GM18502 (cell line): ENCODE data around the gene COX10.

Experiments used
- ATAC-seq: cut with Tn5 transposase; IDR thresholded peaks from one replicate; pipeline ENCODE4 v1.9.1; 2021; ENCODE audit warnings: mild to moderate bottlenecking; ENCODE audit not compliant: unreplicated experiment, poor library complexity

The COX10 gene

DNA sequence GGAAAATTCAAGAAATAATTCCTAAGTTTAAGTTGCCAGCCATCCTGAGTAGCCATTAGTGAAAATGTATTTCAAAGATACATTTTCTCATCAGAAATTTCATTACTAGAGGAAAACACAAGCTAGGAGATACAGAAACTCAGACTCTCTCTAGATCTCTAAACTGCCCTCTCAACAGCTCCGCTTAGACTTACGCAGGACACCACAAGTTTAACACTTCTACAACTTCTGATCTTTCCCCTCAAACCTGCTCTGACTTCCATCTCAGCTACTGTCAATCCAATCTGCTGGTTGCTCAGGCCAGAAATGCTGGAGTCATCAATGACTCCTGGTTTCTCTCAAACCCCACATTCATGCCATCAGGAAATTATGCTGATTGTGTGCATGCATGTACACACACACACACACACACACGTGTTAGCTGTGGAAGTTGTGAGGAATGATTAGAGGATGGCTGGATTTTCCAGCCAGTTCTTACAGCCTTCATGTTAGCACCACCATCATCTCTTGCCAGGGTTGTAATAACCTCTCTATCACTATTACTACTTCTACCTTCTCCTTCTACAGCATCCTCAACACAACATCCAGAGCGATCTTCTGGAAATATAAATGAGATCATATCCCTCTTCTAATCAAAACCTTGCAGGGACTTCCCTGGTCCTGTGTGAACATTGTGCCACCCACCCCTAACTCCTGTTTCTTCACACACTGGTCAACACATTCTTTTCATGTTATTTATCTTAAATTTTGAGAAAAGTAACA lies 47.1 kb downstream of the COX10 start:
- ATAC-seq: no peak

GRCh38 chr17:14118951-14119350 lies 49.6 kb downstream of the COX10 start:
- ATAC-seq: peak; percentile 70

GRCh38 chr17:14119546-14119945 lies 50.2 kb downstream of the COX10 start:
- ATAC-seq: no peak

DNA sequence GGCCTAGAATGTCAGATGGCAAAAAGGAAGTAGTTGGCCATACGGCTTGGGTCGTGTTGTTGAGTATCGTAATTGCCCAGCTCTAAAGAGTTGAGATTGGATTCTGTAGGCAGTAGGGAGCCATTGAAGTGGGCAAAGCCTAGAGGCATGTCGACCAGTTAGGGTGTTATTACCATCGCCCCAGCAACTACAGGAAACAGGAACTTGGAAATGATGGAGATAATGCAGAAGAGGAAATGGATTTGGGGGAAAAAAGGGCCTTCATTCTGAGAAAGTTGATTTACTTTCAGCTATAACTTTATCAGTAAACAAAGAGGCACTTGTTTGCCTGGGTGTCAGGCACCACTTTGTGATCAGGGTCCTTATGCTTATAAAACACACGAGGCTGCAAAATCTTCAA lies 52.6 kb downstream of the COX10 start:
- ATAC-seq: no peak

DNA sequence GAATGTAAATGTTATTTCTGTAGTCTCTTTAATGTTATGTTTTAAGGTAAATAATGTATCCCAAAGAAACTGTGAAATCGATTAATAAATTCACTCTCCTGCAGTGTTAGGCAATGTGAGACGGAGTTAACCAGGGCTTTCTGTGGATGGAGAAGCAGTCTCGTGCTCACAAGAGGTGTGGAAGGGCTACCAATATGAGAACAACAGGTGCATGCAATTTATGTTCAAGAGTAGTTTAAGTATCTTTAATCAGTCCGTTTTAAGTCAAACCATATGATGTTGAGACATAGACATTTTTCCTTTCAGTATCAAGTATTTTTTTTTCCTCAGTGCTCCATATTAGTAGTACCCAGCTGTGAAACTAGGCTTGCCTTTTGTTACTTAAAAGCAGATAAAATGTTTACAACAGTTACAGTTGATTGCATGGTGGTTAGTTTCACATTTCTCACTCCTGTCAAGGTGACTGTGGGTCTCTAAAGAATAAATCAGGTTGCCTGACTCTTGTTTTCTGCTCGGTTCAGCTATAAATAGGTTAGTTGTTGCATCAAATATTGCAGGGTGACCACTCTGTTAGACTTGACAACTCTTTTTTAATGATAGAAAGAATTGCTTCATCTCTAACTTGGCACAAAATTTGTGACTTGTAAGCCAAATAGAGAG lies 54.4 kb downstream of the COX10 start:
- ATAC-seq: no peak

GRCh38 chr17:14124854-14125253 lies 55.5 kb downstream of the COX10 start:
- ATAC-seq: no peak

DNA sequence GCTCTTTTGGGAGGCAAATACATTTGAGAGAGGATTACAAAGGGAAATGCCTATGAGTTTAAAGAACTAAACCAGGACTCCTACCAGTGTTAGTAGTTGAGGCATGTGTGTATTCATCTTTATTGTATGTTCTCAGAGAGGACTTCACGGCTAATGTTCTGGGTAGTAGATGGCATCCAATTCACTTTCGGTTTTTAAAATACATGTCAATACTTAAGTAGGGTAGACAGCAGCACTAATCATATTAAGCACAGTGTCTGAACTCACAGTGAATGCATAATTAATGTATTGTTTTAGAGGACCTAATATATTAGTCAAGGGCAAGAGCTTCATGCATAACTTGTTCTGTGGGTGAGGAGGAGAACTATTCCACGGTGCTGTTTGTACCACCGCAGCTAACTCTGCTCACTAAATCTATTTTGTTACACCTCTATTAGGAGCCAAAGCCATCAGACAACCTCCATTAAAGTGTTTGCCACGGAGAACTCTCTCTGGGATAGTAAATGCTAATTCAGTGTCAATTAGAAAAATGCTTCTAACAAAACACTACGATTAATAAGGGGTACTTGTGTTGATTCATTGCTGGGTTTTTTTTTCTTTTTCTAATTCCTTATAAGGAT lies 56.3 kb downstream of the COX10 start:
- ATAC-seq: no peak

DNA sequence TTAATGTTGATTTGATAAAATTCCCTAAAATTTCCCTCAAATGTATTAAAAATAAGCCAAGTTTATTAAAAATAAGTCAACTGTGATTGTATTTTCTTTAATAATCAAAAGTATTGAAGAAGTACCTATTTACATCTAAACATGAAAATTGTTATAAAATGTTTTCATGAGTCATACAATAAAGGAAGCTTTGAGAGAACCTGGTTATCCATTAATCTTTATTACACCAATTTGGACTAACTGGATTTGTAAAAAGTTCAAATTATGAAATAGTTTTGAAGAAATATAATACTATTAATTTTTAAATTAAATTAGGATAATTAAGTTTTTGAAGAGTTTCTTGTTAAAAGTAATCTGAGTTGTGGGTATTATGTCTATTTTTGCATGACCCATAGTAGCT lies 63.8 kb downstream of the COX10 start:
- no peak for ATAC-seq

- ATAC-seq: no peak
Measured at GRCh38 chr17:14134456-14134855, 65.2 kb downstream of the COX10 start.

- ATAC-seq: no peak
Measured at GRCh38 chr17:14135906-14136590, 66.7 kb downstream of the COX10 start.

DNA sequence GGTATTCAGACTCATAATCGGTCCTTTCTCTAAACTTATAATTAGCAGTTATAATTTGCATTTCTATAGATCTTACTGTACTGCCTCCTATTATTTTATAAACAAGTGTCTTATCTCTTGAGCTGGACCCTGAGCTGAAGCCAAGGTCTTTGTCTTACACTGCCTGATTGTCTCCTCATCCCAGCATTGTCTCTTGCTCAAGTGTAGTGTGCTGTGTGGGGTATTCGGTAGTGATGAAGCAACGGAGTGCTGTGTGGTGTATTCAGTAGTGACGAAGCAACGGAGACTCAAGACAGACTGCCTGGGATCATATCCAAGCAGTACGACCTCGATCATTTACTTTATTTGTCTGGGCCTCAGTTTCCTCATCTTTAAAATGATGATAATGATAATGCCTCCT lies 69.3 kb downstream of the COX10 start:
- no peak for ATAC-seq

DNA sequence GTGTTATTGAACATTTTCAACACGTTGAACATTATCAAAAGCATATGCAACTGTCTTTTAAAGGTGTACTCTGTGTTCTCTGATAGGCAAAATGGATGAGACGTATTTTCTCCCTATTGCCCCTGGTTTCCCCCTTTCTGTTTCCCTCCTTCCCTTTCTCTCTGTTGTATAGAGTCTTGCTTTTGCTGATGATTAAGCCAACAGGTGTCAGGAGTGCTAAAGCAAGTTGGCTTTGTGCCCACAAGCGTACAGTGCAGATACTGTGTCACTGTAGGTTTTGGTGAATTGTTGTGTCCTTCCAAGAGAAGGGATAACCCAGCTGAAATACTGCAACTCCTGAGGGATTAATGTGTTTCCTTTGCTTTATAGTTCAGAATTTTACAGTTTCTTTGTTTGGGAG lies 74.4 kb downstream of the COX10 start:
- ATAC-seq: no peak

- no peak for ATAC-seq
Measured at GRCh38 chr17:14144508-14144907, 75.2 kb downstream of the COX10 start.

DNA sequence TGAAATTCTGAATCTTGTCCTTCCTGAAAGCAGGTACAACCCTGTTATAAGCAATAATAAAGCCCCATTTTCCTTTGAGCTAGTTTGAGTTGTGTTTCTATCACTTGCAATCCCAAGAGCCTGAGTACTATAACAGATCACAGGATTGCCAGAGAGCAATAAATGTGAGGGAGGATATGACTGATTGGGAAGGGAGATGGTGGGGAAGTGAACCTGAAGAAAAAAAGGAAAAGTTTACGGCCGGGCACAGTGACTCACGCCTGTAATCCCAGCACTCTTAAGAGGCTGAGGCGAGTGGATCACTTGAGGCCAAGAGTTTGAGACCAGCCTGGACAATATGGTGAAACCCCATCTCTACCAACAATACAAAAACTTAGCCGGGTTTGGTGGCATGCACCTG lies 80.4 kb downstream of the COX10 start:
- ATAC-seq: no peak

DNA sequence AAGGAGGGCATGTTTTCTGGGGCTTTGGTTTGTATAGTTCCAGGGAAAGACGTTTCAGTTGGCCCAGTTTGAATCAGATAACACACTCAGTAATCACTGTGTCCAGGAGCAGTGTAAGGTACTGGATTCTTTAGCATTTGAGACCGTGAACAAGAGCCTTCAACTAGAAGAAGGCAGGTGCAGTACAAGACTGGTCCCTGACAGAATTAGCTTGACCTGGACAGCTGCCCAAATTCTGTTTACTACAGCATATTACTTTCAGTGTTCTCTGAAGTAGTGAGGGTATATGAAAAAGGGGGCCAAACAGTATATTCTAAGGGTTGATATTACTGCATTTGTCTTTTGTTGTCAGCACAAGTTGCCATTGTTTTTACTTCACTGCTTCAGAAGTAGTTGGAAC lies 81.3 kb downstream of the COX10 start:
- no peak for ATAC-seq

DNA sequence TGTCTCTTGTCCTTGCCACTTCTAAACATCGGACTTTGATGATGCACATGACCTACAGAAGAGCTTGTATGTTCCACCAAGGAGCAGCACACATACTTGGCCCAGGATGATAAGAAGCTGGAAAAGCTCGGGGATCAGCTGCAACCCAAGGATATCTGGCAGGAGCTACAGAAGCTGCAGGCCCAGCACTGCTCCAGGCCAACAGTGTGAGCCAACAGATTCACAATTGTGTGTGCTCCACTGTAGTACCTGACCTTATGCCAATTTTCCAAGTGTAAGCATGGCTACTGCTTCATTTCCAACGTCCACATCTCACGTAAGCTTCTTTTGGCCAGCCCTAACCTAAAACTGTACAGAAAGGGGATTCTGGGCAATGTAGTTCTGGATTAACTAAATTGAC lies 83.4 kb downstream of the COX10 start:
- no peak for ATAC-seq

- ATAC-seq: no peak
Measured at GRCh38 chr17:14153374-14153773, 84.1 kb downstream of the COX10 start.

- ATAC-seq: no peak
Measured at GRCh38 chr17:14156689-14157088, 87.4 kb downstream of the COX10 start.

- no peak for ATAC-seq
Measured at GRCh38 chr17:14157822-14158221, 88.5 kb downstream of the COX10 start.

DNA sequence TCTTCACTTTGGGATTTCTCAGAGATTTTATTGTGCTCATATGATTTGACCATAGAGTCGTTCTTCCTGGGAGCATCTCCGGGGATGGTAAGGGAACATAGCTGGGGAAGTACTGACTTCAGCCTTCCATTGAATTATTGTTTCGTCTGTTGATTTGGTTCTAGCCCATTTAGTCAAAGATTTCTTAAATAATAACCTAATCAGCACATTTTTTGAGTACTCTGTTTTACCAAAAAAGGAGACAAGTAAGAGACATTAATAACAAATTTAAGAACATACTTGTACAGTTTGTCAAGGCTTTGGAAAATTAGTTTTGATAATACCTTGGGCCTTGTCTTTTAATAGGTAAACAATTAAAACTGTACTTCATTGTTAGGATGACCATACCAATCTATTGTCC lies 89.4 kb downstream of the COX10 start:
- ATAC-seq: no peak

DNA sequence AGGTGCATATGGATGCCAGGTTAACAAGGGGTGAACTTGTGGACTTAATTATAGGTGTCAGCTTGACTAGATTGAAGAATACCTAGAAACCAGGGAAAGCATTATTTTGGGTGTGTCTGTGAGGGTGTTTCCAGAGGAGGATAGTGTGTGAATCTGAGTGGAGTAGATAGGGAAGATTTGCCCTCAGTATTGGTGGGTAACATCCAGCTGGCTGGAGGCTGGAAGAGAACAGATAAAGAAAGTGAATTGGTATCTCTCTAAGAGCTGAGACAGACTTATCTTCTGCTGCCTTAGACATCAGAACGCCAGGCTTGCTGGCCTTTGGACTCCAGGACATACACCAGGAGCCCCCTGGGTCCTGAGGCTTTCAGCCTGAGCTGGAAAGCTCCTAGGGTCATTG lies 92.1 kb downstream of the COX10 start:
- no peak for ATAC-seq
